IPS-NIHi11 (cell line): ENCODE data around the gene ANTXR1.

ENCODE experiments used
- DNase-seq: peaks from one replicate; pipeline ENCODE4 v3.0.0; 2012; ENCODE audit warnings: mixed read lengths, low spot score

The ANTXR1 gene

GRCh38 chr2:69279931-69280681 is 267.1 kb downstream of the ANTXR1 start:
- peak; percentile 20 for DNase-seq

GRCh38 chr2:69280796-69281412 is 267.9 kb downstream of the ANTXR1 start:
- no peak for DNase-seq

GRCh38 chr2:69285379-69285894 is 272.5 kb downstream of the ANTXR1 start:
- no peak for DNase-seq

- DNase-seq: no peak
These were observed 274.6 kb downstream of the ANTXR1 start for GRCh38 chr2:69287544-69287943.

GRCh38 chr2:69288429-69288828 is 275.4 kb downstream of the ANTXR1 start:
- no peak for DNase-seq

- DNase-seq: no peak
These were observed 278.1 kb downstream of the ANTXR1 start for GRCh38 chr2:69291004-69291650.

GRCh38 chr2:69291721-69292120 is 278.7 kb downstream of the ANTXR1 start:
- no peak for DNase-seq

- no peak for DNase-seq
These were observed 279.3 kb downstream of the ANTXR1 start for GRCh38 chr2:69292256-69292655.

- no peak for DNase-seq
These were observed 283.4 kb downstream of the ANTXR1 start for GRCh38 chr2:69296421-69296820.

- no peak for DNase-seq
These were observed 284.2 kb downstream of the ANTXR1 start for GRCh38 chr2:69297216-69297615.

- no peak for DNase-seq
These were observed 285.3 kb downstream of the ANTXR1 start for GRCh38 chr2:69298261-69298660.

GRCh38 chr2:69298862-69299261 is 285.9 kb downstream of the ANTXR1 start:
- DNase-seq: no peak
